HEK293 (cell line): ENCODE data around the gene FAM83D.

ENCODE experiments used
- SALL2 ChIP-seq: fragments of 450-650 bp; formaldehyde crosslinking; IDR thresholded peaks from 2 replicates; pipeline ENCODE4 v1.5.0; 2017; ENCODE audit warnings: missing biosample characterization, mild to moderate bottlenecking, missing genetic modification characterization, borderline replicate concordance
- YY1 ChIP-seq: fragments of 450-650 bp; formaldehyde crosslinking; IDR thresholded peaks from 2 replicates; pipeline ENCODE4 v1.5.1; 2018; ENCODE audit warnings: missing biosample characterization, missing genetic modification characterization
- ZBTB7A ChIP-seq: fragments of 450-650 bp; formaldehyde crosslinking; IDR thresholded peaks from 2 replicates; pipeline ENCODE4 v1.5.1; 2016; ENCODE audit warnings: low read depth, missing biosample characterization, missing genetic modification characterization
- ZNF112 ChIP-seq: fragments of 450-650 bp; formaldehyde crosslinking; IDR thresholded peaks from 2 replicates; pipeline ENCODE4 v1.5.0; 2017; ENCODE audit warnings: missing biosample characterization, missing genetic modification characterization
- ZNF155 ChIP-seq: fragments of 450-650 bp; formaldehyde crosslinking; IDR thresholded peaks from 2 replicates; pipeline ENCODE4 v1.5.1; 2016; ENCODE audit warnings: missing biosample characterization, missing genetic modification characterization
- ZNF19 ChIP-seq: fragments of 450-650 bp; formaldehyde crosslinking; IDR thresholded peaks from 2 replicates; pipeline ENCODE4; 2016; ENCODE audit warnings: missing biosample characterization, missing genetic modification characterization, low read depth
- ZNF292 ChIP-seq: fragments of 450-650 bp; formaldehyde crosslinking; IDR thresholded peaks from 2 replicates; pipeline ENCODE4 v1.5.1; 2016; ENCODE audit warnings: low read depth, missing biosample characterization, missing genetic modification characterization, borderline replicate concordance
- ZNF302 ChIP-seq: fragments of 450-650 bp; formaldehyde crosslinking; IDR thresholded peaks from 2 replicates; pipeline ENCODE4 v1.5.1; 2016; ENCODE audit warnings: missing biosample characterization, missing genetic modification characterization, low read depth
- ZNF558 ChIP-seq: fragments of 450-650 bp; formaldehyde crosslinking; IDR thresholded peaks from 2 replicates; pipeline ENCODE4 v1.5.1; 2016; ENCODE audit warnings: missing biosample characterization, missing genetic modification characterization
- ZNF747 ChIP-seq: fragments of 450-650 bp; formaldehyde crosslinking; IDR thresholded peaks from 2 replicates; pipeline ENCODE4 v1.5.1; 2016; ENCODE audit warnings: missing biosample characterization, missing genetic modification characterization
- TF ChIP-seq, protein P1 (sequence below): fragments of 450-650 bp; formaldehyde crosslinking; IDR thresholded peaks from 2 replicates; pipeline ENCODE4 v1.5.1; 2016; ENCODE audit warnings: missing biosample characterization, missing genetic modification characterization
- TF ChIP-seq, protein P2 (sequence below): fragments of 450-650 bp; formaldehyde crosslinking; IDR thresholded peaks from 2 replicates; pipeline ENCODE4 v1.5.1; 2016; ENCODE audit warnings: missing biosample characterization, missing genetic modification characterization, borderline replicate concordance

DNA sequence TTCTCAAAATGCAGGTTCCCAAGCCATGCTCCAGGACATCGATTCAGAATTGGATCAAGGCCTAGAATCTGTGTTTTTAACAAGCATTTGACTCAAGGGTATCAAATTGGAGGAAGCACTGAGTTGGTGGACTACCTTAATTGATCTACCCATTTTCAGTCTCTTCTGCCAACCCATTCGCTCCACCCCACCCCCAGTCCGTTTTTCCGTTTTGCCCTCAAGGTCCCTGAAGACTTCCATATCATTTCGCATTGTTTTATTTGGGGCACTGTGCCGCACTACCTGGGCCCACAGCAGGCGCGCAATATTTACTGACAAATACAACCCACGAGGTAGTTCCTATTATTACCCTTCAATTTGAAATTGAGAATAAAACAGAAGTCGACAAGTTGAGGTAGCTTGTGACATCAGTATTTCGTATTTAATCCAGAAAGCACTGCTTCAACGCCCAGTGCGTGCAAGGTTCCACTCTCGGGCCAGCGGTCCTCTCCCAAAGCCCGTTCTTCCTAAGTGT lies 35.4 kb downstream of the FAM83D start:
- TF ChIP-seq, protein P1, sequence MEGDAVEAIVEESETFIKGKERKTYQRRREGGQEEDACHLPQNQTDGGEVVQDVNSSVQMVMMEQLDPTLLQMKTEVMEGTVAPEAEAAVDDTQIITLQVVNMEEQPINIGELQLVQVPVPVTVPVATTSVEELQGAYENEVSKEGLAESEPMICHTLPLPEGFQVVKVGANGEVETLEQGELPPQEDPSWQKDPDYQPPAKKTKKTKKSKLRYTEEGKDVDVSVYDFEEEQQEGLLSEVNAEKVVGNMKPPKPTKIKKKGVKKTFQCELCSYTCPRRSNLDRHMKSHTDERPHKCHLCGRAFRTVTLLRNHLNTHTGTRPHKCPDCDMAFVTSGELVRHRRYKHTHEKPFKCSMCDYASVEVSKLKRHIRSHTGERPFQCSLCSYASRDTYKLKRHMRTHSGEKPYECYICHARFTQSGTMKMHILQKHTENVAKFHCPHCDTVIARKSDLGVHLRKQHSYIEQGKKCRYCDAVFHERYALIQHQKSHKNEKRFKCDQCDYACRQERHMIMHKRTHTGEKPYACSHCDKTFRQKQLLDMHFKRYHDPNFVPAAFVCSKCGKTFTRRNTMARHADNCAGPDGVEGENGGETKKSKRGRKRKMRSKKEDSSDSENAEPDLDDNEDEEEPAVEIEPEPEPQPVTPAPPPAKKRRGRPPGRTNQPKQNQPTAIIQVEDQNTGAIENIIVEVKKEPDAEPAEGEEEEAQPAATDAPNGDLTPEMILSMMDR (tag by site-specific recombination) = no peak
- TF ChIP-seq ZNF558 (tag by site-specific recombination) = no peak
- no peak for TF ChIP-seq ZNF155 (tag by site-specific recombination)
- no peak for TF ChIP-seq ZNF19 (tag by site-specific recombination)
- TF ChIP-seq ZNF302 (tag by site-specific recombination) = no peak
- no peak for TF ChIP-seq ZNF112 (tag by site-specific recombination)
- TF ChIP-seq YY1 (tag by site-specific recombination) = no peak
- TF ChIP-seq SALL2 = no peak
- no peak for TF ChIP-seq ZBTB7A (tag by site-specific recombination)
- no peak for TF ChIP-seq ZNF292 (tag by site-specific recombination)
- TF ChIP-seq, protein P2, sequence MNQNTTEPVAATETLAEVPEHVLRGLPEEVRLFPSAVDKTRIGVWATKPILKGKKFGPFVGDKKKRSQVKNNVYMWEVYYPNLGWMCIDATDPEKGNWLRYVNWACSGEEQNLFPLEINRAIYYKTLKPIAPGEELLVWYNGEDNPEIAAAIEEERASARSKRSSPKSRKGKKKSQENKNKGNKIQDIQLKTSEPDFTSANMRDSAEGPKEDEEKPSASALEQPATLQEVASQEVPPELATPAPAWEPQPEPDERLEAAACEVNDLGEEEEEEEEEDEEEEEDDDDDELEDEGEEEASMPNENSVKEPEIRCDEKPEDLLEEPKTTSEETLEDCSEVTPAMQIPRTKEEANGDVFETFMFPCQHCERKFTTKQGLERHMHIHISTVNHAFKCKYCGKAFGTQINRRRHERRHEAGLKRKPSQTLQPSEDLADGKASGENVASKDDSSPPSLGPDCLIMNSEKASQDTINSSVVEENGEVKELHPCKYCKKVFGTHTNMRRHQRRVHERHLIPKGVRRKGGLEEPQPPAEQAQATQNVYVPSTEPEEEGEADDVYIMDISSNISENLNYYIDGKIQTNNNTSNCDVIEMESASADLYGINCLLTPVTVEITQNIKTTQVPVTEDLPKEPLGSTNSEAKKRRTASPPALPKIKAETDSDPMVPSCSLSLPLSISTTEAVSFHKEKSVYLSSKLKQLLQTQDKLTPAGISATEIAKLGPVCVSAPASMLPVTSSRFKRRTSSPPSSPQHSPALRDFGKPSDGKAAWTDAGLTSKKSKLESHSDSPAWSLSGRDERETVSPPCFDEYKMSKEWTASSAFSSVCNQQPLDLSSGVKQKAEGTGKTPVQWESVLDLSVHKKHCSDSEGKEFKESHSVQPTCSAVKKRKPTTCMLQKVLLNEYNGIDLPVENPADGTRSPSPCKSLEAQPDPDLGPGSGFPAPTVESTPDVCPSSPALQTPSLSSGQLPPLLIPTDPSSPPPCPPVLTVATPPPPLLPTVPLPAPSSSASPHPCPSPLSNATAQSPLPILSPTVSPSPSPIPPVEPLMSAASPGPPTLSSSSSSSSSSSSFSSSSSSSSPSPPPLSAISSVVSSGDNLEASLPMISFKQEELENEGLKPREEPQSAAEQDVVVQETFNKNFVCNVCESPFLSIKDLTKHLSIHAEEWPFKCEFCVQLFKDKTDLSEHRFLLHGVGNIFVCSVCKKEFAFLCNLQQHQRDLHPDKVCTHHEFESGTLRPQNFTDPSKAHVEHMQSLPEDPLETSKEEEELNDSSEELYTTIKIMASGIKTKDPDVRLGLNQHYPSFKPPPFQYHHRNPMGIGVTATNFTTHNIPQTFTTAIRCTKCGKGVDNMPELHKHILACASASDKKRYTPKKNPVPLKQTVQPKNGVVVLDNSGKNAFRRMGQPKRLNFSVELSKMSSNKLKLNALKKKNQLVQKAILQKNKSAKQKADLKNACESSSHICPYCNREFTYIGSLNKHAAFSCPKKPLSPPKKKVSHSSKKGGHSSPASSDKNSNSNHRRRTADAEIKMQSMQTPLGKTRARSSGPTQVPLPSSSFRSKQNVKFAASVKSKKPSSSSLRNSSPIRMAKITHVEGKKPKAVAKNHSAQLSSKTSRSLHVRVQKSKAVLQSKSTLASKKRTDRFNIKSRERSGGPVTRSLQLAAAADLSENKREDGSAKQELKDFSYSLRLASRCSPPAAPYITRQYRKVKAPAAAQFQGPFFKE (tag by site-specific recombination) = no peak
- TF ChIP-seq ZNF747 (tag by site-specific recombination) = no peak
